ENCODE measurements around the gene NSD1. TPM values are rescaled to one million over a fixed set of nuclear protein-coding genes. Genes with fewer than 3 reads are reported as not detected.
A peak's percentile ranks its signal among the peaks of the same experiment; 100 is the strongest.

NSD1 gene
- polyA plus RNA-seq, 4 donors, result 52.7 to 64.9 (median 57.5) TPM

- no peak for DNase-seq (ENCODE audit: low read depth in 4 of 4, low spot score in 2 of 4)
Observed at GRCh38 chr5:177270653-177271052, 137.1 kb downstream of the NSD1 start.

GRCh38 chr5:177271113-177271512, 137.5 kb downstream of the NSD1 start:
- DNase-seq (ENCODE audit: low read depth in 4 of 4, low spot score in 2 of 4), result no peak

DNA sequence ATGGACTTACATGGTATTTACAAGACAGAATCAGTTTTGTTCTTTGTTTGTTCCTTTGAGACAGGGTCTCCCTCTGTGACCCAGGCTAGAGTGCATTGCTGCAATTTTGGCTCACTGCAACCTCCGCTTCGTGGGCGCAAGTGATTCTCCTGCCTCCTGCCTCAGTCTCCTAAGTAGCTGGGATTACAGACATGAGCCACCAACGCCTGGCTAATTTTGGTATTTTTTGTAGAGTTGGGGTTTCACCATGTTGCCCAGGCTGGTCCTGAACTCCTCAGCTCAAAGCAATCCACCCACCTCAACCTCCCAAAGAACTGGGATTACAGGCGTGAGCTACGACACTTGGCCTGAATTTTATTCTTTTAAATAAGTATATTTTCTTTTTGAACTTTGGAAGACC, 142.3 kb downstream of the NSD1 start:
- no peak for DNase-seq (ENCODE audit: low read depth in 4 of 4, low spot score in 2 of 4)

GRCh38 chr5:177276886-177277285, 143.3 kb downstream of the NSD1 start:
- DNase-seq (ENCODE audit: low read depth in 4 of 4, low spot score in 2 of 4), result no peak

DNA sequence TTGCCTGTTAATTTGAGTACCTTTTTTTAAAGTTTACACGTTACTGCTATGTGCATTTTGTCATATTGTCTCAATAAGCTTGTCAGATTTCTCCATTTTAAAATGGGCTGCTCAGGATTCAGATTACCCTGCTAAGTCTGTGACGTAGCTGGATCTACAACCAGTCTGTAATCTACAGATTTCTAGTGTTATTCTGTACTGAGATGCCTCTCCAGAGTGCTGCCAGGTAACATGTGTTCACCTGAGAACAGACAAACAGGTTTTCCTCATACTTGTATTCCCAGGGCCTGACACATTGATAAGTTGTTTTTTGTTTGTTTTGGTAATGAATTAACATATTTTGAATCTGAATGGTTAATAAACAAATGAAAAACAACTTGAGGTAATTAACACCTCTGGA, 154.6 kb downstream of the NSD1 start:
- DNase-seq (ENCODE audit: low read depth in 4 of 4, low spot score in 2 of 4), result no peak

GRCh38 chr5:177290816-177291596, 157.4 kb downstream of the NSD1 start:
- DNase-seq (ENCODE audit: low read depth in 4 of 4, low spot score in 2 of 4), result no peak

- no peak for DNase-seq (ENCODE audit: low read depth in 4 of 4, low spot score in 2 of 4)
Observed at GRCh38 chr5:177291735-177292134, 158.2 kb downstream of the NSD1 start.

- DNase-seq (ENCODE audit: low read depth in 4 of 4, low spot score in 2 of 4), result no peak
Observed at GRCh38 chr5:177293819-177294581, 160.4 kb downstream of the NSD1 start.

GRCh38 chr5:177294632-177295031, 161.1 kb downstream of the NSD1 start:
- no peak for DNase-seq (ENCODE audit: low read depth in 4 of 4, low spot score in 2 of 4)

- DNase-seq (ENCODE audit: low read depth in 4 of 4, low spot score in 2 of 4), result no peak
Observed at GRCh38 chr5:177295924-177296323, 162.4 kb downstream of the NSD1 start.

- DNase-seq (ENCODE audit: low read depth in 4 of 4, low spot score in 2 of 4), result no peak
Observed at GRCh38 chr5:177296581-177296980, 163.0 kb downstream of the NSD1 start.

- no peak for DNase-seq (ENCODE audit: low read depth in 4 of 4, low spot score in 2 of 4)
Observed at GRCh38 chr5:177297922-177298321, 164.3 kb downstream of the NSD1 start.

- no peak for DNase-seq (ENCODE audit: low read depth in 4 of 4, low spot score in 2 of 4)
Observed at GRCh38 chr5:177299697-177300096, 166.1 kb downstream of the NSD1 start.

GRCh38 chr5:177300236-177300880, 166.8 kb downstream of the NSD1 start:
- no peak for DNase-seq (ENCODE audit: low read depth in 4 of 4, low spot score in 2 of 4)

DNA sequence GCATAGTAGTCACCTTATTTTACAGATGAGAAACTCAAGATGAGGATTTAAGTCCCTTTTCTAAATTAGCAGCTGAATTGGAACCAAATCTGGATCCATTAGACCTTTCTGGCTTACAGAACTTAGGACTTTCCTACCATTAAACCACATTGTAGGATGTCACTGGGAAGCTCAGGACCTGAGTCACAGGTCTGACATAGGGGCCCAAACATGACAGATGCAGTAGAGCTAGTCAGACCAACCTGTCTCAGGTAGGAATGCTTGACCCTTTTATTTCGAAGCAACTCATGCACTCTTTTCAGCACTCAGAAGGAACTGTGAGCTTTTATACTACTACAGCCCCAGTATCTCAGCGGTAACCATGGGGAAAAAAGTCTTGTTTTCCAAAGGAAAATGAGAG, 167.4 kb downstream of the NSD1 start:
- no peak for DNase-seq (ENCODE audit: low read depth in 4 of 4, low spot score in 2 of 4)

GRCh38 chr5:177301503-177302165, 168.1 kb downstream of the NSD1 start:
- no peak for DNase-seq (ENCODE audit: low read depth in 4 of 4, low spot score in 2 of 4)

GRCh38 chr5:177302354-177303110, 169.0 kb downstream of the NSD1 start:
- no peak for DNase-seq (ENCODE audit: low read depth in 4 of 4, low spot score in 2 of 4)

DNA sequence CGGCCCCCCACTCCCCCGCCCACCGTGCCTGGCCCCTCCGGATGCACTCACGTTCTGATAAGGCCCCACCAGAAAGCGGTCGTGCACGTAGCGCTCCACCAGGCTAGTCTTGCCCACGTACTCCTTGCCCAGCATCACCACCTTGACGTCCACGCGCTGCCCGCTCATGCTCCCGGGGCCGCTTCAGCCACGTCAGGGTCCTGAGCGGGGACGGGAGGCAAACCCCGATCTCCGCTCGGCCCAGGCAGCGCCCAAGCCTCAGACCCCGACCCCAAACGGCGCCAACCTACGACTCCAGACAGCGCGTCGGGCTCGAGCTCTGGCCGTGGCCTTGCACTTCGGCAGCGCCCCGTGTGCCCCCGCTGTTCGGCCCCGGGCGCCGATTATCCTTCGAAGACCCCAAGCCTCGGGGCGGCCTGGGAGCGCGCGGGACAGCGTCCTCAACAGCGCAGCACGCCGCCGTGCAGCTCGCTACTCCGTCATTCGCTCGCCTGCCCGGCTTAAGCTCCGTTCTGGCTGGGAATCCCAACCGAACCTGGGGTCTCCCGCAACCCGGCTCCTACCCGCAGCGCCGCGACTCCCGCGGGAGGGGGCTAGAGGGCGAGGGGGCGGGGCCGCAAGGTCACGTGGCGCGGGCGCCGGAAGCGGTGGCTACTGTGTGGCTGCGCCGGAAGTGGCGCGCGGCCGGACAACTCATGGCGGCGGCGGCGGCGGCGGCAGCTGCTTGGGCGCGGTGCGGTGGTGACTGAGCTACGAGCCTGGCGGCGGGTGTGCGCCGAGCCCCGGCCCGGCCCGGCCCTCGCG, 169.8 kb downstream of the NSD1 start, which contains the start of the genes PRELID1 and RAB24:
PRELID1 (plus strand) TSS at position 679 of the 804 bp plus-strand sequence. CDS start 187 bp downstream, outside the sequence.
RAB24 (minus strand) TSS at position 599 of the 804 bp plus-strand sequence; CDS start at position 168, 431 bp downstream.
- peak in 3 of 4 donors; percentile 58 to 69 (median 60) for DNase-seq (ENCODE audit: low read depth in 4 of 4, low spot score in 2 of 4)

DNA sequence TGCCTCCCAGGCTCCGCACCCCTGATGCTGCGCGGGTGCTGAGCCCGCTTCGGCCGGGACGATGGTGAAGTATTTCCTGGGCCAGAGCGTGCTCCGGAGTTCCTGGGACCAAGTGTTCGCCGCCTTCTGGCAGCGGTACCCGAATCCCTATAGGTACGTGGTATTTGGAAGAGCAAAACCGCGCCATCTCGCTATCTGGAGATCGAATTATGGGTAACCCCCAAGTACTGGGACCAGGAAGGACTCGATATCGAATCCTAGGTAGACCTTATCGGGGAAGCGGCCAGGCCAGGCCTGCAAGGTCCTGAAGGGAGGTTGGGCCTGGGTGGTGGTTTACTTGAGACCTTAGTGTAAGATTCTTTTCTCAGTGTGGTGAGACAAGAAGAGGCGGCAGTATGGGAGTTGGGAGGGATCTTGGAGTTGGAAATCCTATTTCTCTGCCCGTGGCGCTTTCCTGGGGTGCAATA, 170.4 kb downstream of the NSD1 start:
- no peak for DNase-seq (ENCODE audit: low read depth in 4 of 4, low spot score in 2 of 4)

Data from left renal cortex interstitium (tissue), 4 donors.